ENCODE measurements around the gene ETF1. TPM values are rescaled to one million over a fixed set of nuclear protein-coding genes. Genes with fewer than 3 reads are reported as not detected.

ETF1 gene
- total and polyA plus RNA-seq, 9 of the 15 experiments (the other 6 are each of a cell fraction or from before 2014, with no cell fraction given) = 53.7 to 209 (median 164) TPM

GRCh38 chr5:138466900-138467710 is 75.9 kb downstream of the ETF1 start (continued):
- TF ChIP-seq ZBTB26 (CRISPR knock-in tag; IDR thresholded peaks at IDR 0.05) = no peak
- TF ChIP-seq KLF16 (IDR thresholded peaks at IDR 0.05) = no peak
- TF ChIP-seq FOXA1 (IDR thresholded peaks at IDR 0.05; ENCODE audit: borderline replicate concordance) = no peak
- TF ChIP-seq ZZZ3 (IDR thresholded peaks at IDR 0.05) = no peak
- TF ChIP-seq MCM2 (IDR thresholded peaks at IDR 0.05; ENCODE audit: low read depth) = no peak
- no peak for TF ChIP-seq ZNF785 (CRISPR knock-in tag; IDR thresholded peaks at IDR 0.05)
- no peak for TF ChIP-seq SFPQ (IDR thresholded peaks at IDR 0.05; ENCODE audit: low read depth, low read length)
- no peak for TF ChIP-seq CREB3L1 (IDR thresholded peaks at IDR 0.05; ENCODE audit: borderline replicate concordance, low read depth)
- TF ChIP-seq CHCHD3 (CRISPR knock-in tag; IDR thresholded peaks at IDR 0.05) = no peak
- TF ChIP-seq ZNF324 (CRISPR knock-in tag; IDR thresholded peaks at IDR 0.05) = no peak
- no peak for TF ChIP-seq CSDE1 (IDR thresholded peaks at IDR 0.05)
- no peak for TF ChIP-seq E2F8 (IDR thresholded peaks at IDR 0.05; ENCODE audit: low read depth, partially characterized antibody)
- TF ChIP-seq RBBP5 (IDR thresholded peaks at IDR 0.05; ENCODE audit: borderline replicate concordance, insufficient read depth, low read length, poor library complexity, severe bottlenecking) = no peak
